ENCODE measurements around the gene RHEB. TPM values are rescaled to one million over a fixed set of nuclear protein-coding genes. Genes with fewer than 3 reads are reported as not detected.

The RHEB gene
- total and polyA plus RNA-seq, 2 donors (not counting 3 experiments of a cell fraction or from before 2014, with no cell fraction given) = 59.4 to 108 TPM

DNA sequence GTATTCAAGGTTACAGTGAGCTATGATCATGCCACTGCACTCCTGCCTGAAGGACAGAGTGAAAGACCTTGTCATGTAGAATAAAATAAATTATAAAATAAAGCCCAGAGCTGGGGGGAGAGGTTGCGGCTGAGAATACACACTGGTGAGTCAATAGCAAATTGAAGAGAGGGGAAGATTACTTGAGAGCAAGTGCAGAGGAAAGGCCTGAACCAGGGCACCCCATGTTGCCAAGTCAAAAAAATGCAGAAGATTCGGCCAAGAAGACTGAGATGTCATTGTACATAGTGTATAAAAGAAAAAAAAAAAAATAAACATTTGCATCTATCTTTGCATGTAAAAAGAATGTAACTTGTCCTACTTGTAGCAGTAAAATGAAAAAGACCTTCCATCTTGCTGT, 32.5 kb downstream of the RHEB start:
- POLR2A ChIA-PET = no interaction called here
- Histone ChIP-seq H3K27me3 (ENCODE audit: control insufficient read depth in 2 of 2, insufficient read depth in 2 of 2, low read length in 2 of 2) (no peaks in the 10 kb centered on the region), H3K36me3 (ENCODE audit: control insufficient read depth in 2 of 2, extremely low read depth in 1 of 2, insufficient read depth in 2 of 2, low read length in 2 of 2) (peaks cover 9 to 22% of the 10 kb centered on the region in 2 experiments), H3K27ac (ENCODE audit: insufficient read depth, low read depth, low read length) (no peak overlapping the region), H4K20me1 (replicated peaks; ENCODE audit: control insufficient read depth, extremely low read depth, insufficient read depth, low read length) (peaks cover 26% of the 10 kb centered on the region), H3K4me2 (ENCODE audit: insufficient read depth, low read length) (no peak overlapping the region), H3K9ac (replicated peaks; ENCODE audit: extremely low read depth, insufficient read depth, low read length) (no peak overlapping the region), H3K4me3 (replicated peaks in 1 of 3; ENCODE audit: insufficient read depth in 1 of 3, low read depth in 1 of 3, low read length in 3 of 3) (no peak overlapping the region), H3K4me1 (ENCODE audit: control insufficient read depth, extremely low read depth, insufficient read depth, low read length) (peaks cover 21% of the 10 kb centered on the region), H3K9me1 (replicated peaks; ENCODE audit: control insufficient read depth, extremely low read depth, insufficient read depth, low read length) (no peaks in the 10 kb centered on the region), H3K9me3 (replicated peaks; ENCODE audit: control insufficient read depth, insufficient read depth, low read length) (no peaks in the 10 kb centered on the region), H3K79me2 (ENCODE audit: control insufficient read depth, insufficient read depth, low read length) (peaks cover 70% of the 10 kb centered on the region), H2AFZ (ENCODE audit: low read depth, low read length) (no peak overlapping the region)
- CTCF ChIA-PET = no interaction called here
- no peak for FAIRE-seq
- BruUV-seq (replicated peaks) = no TSS peak
- TF ChIP-seq POLR2AphosphoS5 (IDR thresholded peaks at IDR 0.05; ENCODE audit: insufficient read depth, low read depth, low read length) (no peak), EZH2 (IDR thresholded peaks at IDR 0.05; ENCODE audit: borderline replicate concordance, low read depth, low read length, severe bottlenecking) (no peak), MYC (IDR thresholded peaks at IDR 0.05; ENCODE audit: low read depth, low read length) (no peak), CTCF (IDR thresholded peaks at IDR 0.05; ENCODE audit: extremely low read depth in 1 of 2, insufficient read depth in 1 of 2, low read depth in 1 of 2, low read length in 2 of 2) (no peak), JUN (IDR thresholded peaks at IDR 0.05; ENCODE audit: borderline replicate concordance, insufficient read depth, insufficient read length, low read depth) (no peak), FOS (IDR thresholded peaks at IDR 0.05; ENCODE audit: borderline replicate concordance, insufficient read depth, low read length) (no peak)
- no peak for DNase-seq (ENCODE audit: low read depth, low spot score)
- intact Hi-C loops (cut with micrococcal nuclease) = no loop called here
- dilution Hi-C loops (cut with MboI; ENCODE audit: extremely low pct_ligation_motif_present, low sequenced_read_pairs) = no loop called here

Data from endothelial cell of umbilical vein (primary cell).